Naive B cell (primary cell): ENCODE measurements around the gene AZU1. TPM values are rescaled to one million over a fixed set of nuclear protein-coding genes. Genes with fewer than 3 reads are reported as not detected.

Experiments
- ATAC-seq, 2 donors: fragments of 150-1000 bp; cut with Tn5 transposase; 2 replicates each; pipeline ENCODE4 v1.10.0; 2021; ENCODE audit warnings: low read depth in 2 of 2, mild to moderate bottlenecking in 2 of 2, moderate library complexity in 2 of 2
- DNase-seq: peaks from one replicate; pipeline ENCODE4 v3.0.0; 2022
- H3K27ac Mint-ChIP-seq, 6 donors: one replicate each; pipeline ENCODE4 v1.8.0; 2020 to 2022; ENCODE audit warnings: mild to moderate bottlenecking in 6 of 6, mixed read lengths in 6 of 6, moderate library complexity in 5 of 6, inconsistent platforms in 2 of 6
- H3K27me3 Mint-ChIP-seq, 3 donors: one replicate each; pipeline ENCODE4 v1.8.0; 2021 to 2022; ENCODE audit warnings: mixed read lengths in 3 of 3, mild to moderate bottlenecking in 1 of 3
- H3K36me3 Mint-ChIP-seq, 2 donors: one replicate each; pipeline ENCODE4 v1.8.0; 2020 to 2022; ENCODE audit warnings: mixed read lengths in 2 of 2, inconsistent platforms in 1 of 2, mild to moderate bottlenecking in 1 of 2
- H3K4me1 Mint-ChIP-seq, 3 donors: one replicate each; pipeline ENCODE4 v1.8.0; 2020 to 2022; ENCODE audit warnings: mixed read lengths in 3 of 3, inconsistent platforms in 1 of 3, mild to moderate bottlenecking in 1 of 3, moderate library complexity in 1 of 3
- H3K4me3 Mint-ChIP-seq, 8 donors: one replicate each; pipeline ENCODE4 v1.8.0; 2020 to 2022; ENCODE audit warnings: mild to moderate bottlenecking in 8 of 8, mixed read lengths in 8 of 8, moderate library complexity in 8 of 8, inconsistent platforms in 2 of 8
- H3K9me3 Mint-ChIP-seq, 7 donors: one replicate each; pipeline ENCODE4 v1.8.0; 2020 to 2022; ENCODE audit warnings: mixed read lengths in 7 of 7, mild to moderate bottlenecking in 5 of 7, inconsistent platforms in 2 of 7, moderate library complexity in 1 of 7
- polyA plus RNA-seq, 6 donors: library from polyadenylated mRNA; unstranded; fragments of 300-500 nt; fragmentation: Illumina TruSeq; gene quantifications; one replicate each; pipeline ENCODE4 v1.2.3, GENCODE V29; 2021; ENCODE audit warnings: low read depth in 6 of 6

Gene AZU1
- polyA plus RNA-seq, 6 donors from 2014 or later, result not detected

DNA sequence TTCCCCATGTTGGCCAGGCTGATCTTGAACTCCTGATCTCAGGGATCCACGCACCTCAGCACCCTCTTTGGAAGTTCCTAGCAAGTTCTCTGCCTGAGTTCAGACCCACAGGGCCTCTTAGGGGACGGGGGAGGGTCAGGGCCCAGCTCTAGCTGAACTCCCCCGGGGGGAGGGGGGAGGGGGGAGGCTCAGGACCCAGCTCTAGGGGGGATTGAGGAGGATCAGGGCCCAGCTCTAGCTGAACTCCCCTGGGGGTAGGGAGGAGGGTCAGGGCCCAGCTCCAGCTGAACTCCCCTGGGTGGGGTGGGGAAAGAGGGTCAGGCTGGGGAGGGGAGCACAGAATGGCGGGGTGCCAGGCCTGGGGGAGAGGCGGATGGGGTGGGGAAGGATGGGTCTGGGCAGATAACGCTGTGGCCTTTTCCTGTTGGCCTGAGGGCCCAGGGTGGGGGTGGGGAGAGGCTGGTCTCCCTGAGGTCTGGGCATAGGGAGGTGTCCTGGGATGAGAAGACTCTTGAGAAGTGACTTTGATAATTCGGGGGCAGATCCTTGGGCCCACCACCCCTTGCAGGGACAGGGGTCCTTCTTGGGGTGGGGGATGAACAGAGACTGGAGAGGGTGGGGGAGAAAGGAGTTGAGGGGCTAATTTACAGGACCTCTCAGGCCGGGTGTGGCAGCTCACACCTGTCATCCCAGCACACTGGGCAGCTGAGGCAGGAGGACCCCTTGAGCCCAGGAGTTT lies 35.9 kb upstream of the AZU1 start:
- H3K4me3 Mint-ChIP-seq, result peak overlapping the region in 1 of 8 donors; percentile 33
- peaks cover 0 to 28% (median 13%) of the 10 kb centered on the region in 3 donors for H3K27me3 Mint-ChIP-seq
- DNase-seq (no peak), ATAC-seq (no peak)
- peaks cover 2 to 3% (median 2%) of the 10 kb centered on the region in 3 donors for H3K4me1 Mint-ChIP-seq
- no peak overlapping the region for H3K27ac Mint-ChIP-seq
- no peaks in the 10 kb centered on the region for H3K36me3 Mint-ChIP-seq
- H3K9me3 Mint-ChIP-seq, result no peaks in the 10 kb centered on the region

DNA sequence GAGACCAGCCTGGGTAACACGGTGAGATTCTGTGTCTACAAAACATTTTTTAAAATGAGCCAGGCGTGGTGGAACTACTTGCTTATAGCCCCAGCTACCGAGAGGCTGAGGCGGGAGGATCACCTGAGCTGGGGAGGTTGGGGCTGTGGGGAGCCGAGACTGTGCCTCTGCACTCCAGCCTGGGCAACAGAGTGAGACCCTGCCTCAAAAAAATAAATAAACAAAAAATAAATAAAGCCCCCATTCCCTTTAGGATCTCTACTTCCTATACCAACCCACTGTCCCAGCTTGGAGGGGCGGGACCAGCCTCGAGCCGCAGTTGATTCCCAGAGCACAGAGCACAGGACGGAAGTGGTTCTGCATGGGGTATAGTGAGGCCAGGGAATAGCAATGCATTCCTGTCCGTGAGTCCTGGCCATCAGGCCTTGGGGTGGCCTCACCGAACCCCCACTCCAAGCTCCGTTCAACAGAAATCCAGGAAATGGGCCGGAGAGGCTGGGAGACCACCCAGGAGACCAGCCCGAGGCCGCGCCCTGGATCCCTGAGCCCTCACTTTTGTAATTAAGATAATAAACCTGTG lies 35.2 kb upstream of the AZU1 start:
- DNase-seq (no peak), ATAC-seq (no peak)
- peaks cover 4 to 5% (median 5%) of the 10 kb centered on the region in 3 donors for H3K4me1 Mint-ChIP-seq
- H3K27me3 Mint-ChIP-seq, result peaks cover 0 to 28% (median 13%) of the 10 kb centered on the region in 3 donors
- H3K36me3 Mint-ChIP-seq, result no peaks in the 10 kb centered on the region
- no peaks in the 10 kb centered on the region for H3K9me3 Mint-ChIP-seq
- H3K4me3 Mint-ChIP-seq, result peak overlapping the region in 1 of 8 donors; percentile 47
- no peak overlapping the region for H3K27ac Mint-ChIP-seq

DNA sequence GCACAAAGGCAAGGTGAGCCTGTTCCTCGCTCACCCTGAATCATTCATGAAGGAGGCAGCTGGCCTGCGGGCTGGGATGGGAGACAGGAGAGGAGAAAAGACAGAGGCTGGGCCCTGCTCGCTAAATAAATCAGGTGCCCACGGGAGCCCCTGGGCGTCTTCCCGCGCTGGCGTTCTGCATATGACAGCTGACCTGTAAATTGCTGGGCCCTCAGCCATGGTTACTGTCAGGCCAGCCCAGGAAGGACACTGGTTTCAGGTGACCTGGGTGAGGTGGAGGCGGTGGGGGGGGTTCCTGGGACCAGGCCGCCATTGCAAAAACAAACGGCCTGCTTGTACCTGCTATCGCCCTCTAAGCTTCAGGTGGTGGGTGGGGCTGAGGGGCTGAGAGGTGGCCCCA lies 33.8 kb upstream of the AZU1 start:
- DNase-seq (no peak), ATAC-seq (no peak)
- Mint-ChIP-seq H3K4me1 (peaks cover 4 to 7% (median 5%) of the 10 kb centered on the region in 3 donors), H3K4me3 (peak overlapping the region in 2 of 8 donors; percentile 63 to 65), H3K27ac (no peak overlapping the region), H3K36me3 (no peaks in the 10 kb centered on the region), H3K9me3 (no peaks in the 10 kb centered on the region), H3K27me3 (peaks cover 0 to 22% (median 13%) of the 10 kb centered on the region in 3 donors)

DNA sequence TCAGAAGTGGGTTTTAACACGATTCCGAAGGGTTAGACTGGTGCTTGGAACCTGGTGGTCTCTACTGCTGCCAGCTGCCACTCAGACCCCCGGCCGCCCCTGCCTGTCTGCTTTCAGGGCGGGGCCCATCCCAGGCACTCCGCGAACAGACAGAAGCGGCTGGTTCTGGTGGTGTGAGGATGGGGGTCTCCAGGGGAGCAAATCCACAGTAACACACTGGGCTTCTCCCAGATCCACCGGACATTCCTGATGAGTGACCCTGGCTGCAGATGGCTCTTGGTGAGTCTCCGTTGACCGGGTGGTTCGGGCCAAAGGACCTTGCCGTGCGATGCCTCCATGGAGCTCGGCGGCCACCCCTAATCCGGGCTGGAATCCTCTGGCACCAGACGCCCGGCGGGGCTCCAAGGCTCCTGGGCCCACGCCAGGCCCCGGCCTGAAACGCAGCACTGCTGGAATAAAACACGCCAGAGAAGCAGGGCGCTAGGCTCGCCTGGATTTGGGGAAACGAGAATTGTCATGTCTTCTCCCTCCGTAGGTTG lies 32.5 kb upstream of the AZU1 start:
- ATAC-seq (no peak), DNase-seq (no peak)
- peak overlapping the region in 5 of 8 donors; percentile 35 to 72 (median 41) for H3K4me3 Mint-ChIP-seq
- H3K36me3 Mint-ChIP-seq, result no peaks in the 10 kb centered on the region
- peaks cover 16 to 21% (median 18%) of the 10 kb centered on the region in 3 donors for H3K4me1 Mint-ChIP-seq
- H3K27me3 Mint-ChIP-seq, result peaks cover 0 to 9% (median 0%) of the 10 kb centered on the region in 3 donors
- H3K27ac Mint-ChIP-seq, result no peak overlapping the region
- no peaks in the 10 kb centered on the region for H3K9me3 Mint-ChIP-seq

DNA sequence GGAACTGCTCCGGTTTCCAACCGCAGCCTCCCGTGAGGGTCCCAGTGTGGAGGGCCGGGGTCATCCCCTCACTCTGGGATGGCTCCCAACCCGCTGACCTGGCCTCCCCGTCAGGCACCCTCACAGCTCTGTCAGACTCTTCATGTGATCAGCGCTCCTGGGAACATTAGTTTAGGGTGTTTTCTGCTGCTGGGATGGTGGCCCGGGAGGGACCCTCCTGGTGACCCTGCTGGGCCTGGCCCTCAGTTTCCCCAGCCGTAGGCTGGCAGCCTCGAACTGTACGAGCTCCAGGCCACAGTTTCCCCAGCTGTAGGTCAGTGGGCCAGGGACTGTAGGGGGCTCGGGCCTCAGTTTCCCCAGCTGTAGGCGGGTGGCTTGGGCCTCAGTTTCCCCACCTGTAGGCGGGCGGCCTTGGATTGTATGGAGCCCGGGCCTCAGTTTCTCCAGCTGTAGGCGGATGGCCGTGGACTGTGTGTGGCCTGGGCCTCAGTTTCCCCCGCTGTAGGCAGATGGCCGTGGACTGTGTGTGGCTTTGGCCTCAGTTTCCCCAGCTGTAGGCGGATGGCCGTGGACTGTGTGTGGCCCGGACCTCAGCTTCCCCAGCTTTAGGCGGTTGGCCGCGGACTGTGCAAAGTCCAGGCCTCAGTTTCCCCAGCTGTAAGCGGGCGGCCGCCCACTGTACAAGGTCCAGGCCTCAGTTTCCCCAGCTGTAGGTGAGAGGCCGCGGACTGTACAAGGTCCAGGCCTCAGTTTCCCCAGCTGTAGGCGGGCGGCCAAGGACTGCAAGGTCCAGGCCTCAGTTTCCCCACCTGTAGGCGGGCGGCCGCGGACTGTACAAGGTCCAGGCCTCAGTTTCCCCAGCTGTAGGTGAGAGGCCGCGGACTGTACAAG lies 31.7 kb upstream of the AZU1 start:
- Mint-ChIP-seq H3K36me3 (no peaks in the 10 kb centered on the region), H3K27me3 (peaks cover 0 to 2% (median 0%) of the 10 kb centered on the region in 3 donors), H3K27ac (no peak overlapping the region), H3K9me3 (no peaks in the 10 kb centered on the region), H3K4me3 (peak overlapping the region; percentile 29 to 95 (median 52)), H3K4me1 (peaks cover 21 to 26% (median 25%) of the 10 kb centered on the region in 3 donors)
- DNase-seq, result no peak
- no peak for ATAC-seq

DNA sequence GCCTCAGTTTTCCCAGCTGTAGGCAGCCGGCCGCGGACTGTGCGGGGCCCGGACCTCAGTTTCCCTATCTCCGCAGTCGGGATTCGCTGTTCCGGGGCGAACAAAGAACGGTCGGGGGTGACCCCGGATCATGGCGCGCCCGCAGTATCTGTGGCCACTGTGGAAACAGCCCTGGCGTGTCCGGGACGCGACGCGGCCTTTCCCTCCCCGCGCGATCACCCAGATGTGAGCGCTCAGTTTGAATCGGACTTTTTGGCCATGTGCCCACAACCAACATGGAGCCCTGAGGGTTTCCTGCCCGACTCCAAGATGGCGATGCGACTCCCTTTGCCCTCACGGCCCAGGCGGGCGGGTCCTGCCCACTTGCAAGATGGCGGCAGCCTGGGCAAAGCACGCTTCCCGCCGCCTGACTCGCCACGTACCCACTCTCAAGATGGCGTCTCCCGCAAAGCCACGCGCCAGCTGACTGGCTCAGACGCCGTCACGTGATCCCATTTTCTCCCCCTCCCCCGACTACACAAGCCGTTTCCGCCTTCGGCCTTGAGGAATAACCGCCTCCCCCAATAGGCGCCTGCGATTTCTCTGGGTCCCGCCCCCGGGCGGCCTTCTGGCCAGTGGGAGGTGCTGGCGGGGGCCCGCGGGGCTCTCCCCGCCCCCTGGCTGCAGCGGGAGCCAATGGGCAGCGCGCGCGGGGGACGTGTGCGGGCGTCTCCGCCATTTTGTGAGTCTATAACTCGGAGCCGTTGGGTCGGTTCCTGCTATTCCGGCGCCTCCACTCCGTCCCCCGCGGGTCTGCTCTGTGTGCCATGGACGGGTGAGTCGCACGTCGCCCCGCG lies 30.7 kb upstream of the AZU1 start, which contains the start of gene PTBP1:
Gene PTBP1, plus strand, starts transcription at position 761 of the 836 bp plus-strand sequence. Its CDS starts 46 bp downstream, at position 807.
- Mint-ChIP-seq H3K36me3 (no peaks in the 10 kb centered on the region), H3K4me3 (peak within 1 kb of the TSS; percentile 89 to 98 (median 95)), H3K9me3 (no peaks in the 10 kb centered on the region), H3K27me3 (no peaks in the 10 kb centered on the region), H3K27ac (peak within 1 kb of the TSS; percentile 49 to 93 (median 86)), H3K4me1 (peaks cover 25 to 32% (median 28%) of the 10 kb centered on the region in 3 donors)
- ATAC-seq (peak; percentile 84 to 85), DNase-seq (peak; percentile 100)

DNA sequence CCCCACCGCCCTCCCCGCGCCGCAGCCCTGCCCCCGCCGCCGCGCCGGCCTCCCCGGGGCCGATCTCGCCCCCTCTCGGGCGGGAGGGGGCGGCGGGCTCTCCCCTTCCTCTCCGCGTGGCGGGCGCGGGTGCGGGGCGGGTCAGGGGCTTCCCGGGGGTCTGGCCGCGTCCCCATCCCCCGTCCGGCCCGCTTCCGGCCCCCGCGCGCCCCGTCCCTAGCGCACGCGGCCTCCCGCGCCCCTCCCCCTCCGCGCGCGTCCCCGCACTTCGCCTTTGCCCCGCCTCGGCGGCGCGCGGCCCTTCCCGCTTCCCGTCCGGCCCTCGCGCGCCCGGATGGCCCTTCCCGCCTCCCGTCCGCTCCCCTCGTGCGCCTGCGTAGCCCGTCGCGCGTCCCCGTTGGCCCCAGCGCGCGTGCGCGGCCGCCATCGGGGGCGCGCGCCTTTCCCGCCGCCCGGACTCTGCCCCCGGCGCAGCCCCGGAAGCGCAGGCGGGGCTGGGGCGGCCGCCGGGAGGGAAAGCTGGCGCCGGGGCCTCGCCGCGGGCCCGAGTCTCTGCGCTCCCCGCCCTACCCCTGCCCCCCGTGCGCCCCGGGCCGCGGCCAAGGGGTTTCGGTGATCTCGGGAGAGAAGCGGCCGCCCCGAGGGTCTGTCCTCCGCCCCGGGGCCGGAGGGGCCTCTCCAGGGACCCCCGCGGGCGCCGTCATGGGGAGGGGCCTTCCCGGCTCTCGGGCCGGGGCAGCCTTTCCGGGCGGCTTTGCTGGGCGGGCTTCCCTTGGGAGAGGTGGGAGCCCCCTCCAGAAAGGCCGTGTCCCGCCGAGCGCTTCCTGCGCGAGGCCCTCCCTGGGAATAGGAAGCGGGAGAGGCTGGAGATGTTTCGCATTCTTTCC lies 29.9 kb upstream of the AZU1 start:
- H3K27ac Mint-ChIP-seq, result peak overlapping the region; percentile 44 to 93 (median 74)
- ATAC-seq (peak; percentile 12 to 13), DNase-seq (peak; percentile 79)
- peaks cover 30 to 40% (median 34%) of the 10 kb centered on the region in 3 donors for H3K4me1 Mint-ChIP-seq
- no peaks in the 10 kb centered on the region for H3K9me3 Mint-ChIP-seq
- peak overlapping the region; percentile 88 to 95 (median 91) for H3K4me3 Mint-ChIP-seq
- H3K27me3 Mint-ChIP-seq, result no peaks in the 10 kb centered on the region
- no peaks in the 10 kb centered on the region for H3K36me3 Mint-ChIP-seq

DNA sequence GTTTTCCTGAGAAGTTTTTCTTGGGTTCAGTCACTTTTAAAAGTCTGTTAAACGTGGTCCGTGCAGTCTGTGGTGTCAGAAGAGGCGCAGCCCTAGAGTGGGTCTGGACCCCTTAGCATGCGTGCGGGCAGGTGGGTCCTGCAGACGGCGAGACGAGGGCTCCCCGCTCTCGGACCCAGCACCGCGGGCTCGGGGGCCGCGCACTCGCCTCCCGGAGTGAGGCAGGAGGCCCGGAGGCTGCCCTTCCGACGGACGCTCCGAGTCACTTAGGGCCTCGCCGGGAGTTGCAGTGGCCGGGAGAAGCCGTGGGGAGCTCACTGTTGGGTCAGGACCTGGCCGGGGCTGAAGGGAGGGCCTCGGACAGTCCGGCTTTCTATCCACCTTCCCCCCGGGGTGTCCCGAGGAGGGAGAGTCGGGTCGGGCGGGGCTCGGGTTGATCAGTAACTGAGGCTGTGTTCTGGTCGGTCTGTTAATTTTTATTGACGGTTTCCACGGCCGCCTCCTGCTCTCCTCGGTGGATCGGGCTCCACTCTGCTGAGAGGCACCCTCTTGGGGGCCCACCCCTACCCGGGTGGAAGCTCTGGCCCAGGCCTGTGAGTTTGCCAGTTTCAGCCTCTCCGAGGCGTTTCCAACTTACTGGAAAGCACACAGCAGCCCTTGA lies 29.1 kb upstream of the AZU1 start:
- DNase-seq (no peak), ATAC-seq (no peak)
- H3K9me3 Mint-ChIP-seq, result no peaks in the 10 kb centered on the region
- H3K4me1 Mint-ChIP-seq, result peaks cover 34 to 42% (median 41%) of the 10 kb centered on the region in 3 donors
- peak overlapping the region; percentile 84 to 93 (median 90) for H3K4me3 Mint-ChIP-seq
- peak overlapping the region; percentile 44 to 94 (median 88) for H3K27ac Mint-ChIP-seq
- no peaks in the 10 kb centered on the region for H3K27me3 Mint-ChIP-seq
- peaks cover 0 to 7% of the 10 kb centered on the region in 2 donors for H3K36me3 Mint-ChIP-seq

DNA sequence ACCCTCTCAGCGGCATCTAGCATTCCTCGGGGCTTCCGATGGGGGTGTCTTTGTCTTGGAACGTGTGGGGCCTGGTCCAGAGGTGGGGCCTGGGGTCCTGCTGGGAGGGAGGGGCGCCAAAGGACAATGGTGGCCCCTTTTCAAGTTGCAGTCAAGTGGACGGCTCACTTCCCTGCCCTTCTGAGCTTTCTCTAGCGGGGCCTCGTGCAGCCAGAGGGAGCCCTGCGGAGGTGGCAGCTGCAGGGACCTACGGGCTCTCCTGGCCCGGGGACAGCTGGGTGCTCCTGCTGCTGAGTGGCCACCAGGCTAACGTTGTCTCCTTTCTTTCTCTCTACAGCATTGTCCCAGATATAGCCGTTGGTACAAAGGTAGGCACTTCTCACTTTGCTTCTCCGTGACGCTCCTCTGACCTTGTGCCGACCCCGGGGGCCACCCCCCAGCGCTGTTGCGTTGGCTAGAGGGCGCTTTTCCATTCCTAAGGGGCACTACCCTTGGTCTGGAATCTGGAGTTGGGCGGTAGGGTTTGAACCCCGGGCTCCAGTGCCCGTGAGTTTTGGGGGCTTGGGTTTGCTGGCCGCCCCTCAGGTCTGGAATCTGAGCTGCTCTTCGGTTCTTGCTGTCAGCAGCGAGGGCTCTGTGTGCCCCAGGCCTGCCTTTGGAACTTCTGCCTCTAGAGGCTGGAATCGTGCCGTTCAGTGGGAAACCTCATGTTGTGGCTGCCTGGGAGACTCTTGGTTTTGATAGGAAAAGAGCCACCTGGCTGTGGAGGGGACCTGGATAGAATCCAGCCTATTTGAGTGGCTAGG lies 28.4 kb upstream of the AZU1 start:
- H3K27me3 Mint-ChIP-seq, result no peaks in the 10 kb centered on the region
- H3K9me3 Mint-ChIP-seq, result no peaks in the 10 kb centered on the region
- H3K4me1 Mint-ChIP-seq, result peaks cover 34 to 44% (median 41%) of the 10 kb centered on the region in 3 donors
- DNase-seq, result no peak
- peak overlapping the region; percentile 72 to 94 (median 88) for H3K27ac Mint-ChIP-seq
- no peak for ATAC-seq
- peak overlapping the region; percentile 84 to 93 (median 90) for H3K4me3 Mint-ChIP-seq
- peaks cover 0 to 7% of the 10 kb centered on the region in 2 donors for H3K36me3 Mint-ChIP-seq

DNA sequence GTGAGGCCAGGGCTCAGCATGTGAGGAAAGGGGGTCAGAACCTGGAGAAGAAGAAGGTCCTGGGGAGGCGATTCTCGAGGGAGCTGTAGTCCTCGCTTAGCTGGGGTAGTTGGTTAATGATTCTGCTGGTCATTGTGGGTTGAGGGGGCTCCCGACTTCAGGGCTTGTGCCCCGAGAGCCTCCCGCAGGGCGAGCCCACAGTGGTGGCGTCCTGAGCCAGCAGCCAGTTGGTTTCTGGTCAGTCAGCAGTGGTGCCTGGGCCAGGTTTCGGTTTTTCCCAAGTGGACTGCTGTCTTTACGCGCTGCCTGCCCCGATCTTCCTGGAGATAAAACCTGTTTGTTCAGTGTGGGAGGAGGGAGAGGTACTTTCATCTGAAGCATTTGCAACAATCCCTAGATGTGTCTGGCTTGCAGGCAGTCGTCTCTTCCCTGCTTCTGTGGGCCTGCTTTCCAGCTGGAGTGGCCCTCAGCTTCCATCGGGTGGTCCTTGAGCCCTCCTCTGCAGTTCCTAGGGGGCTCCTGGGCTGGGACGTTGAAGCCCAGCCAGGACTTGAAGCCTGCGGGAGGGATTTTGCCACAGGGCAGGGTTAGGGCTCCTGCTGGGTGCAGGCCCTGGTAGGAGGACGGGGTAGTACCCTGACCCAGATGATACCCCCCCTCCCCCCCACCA lies 27.1 kb upstream of the AZU1 start:
- Mint-ChIP-seq H3K9me3 (no peaks in the 10 kb centered on the region), H3K27me3 (no peaks in the 10 kb centered on the region), H3K27ac (peak overlapping the region in 2 of 6 donors; percentile 72 to 94), H3K36me3 (peaks cover 0 to 7% of the 10 kb centered on the region in 2 donors), H3K4me1 (peaks cover 37 to 44% (median 41%) of the 10 kb centered on the region in 3 donors), H3K4me3 (peak overlapping the region in 6 of 8 donors; percentile 5 to 93 (median 59))
- no peak for ATAC-seq
- DNase-seq, result no peak
